GM19043 (cell line): Measurements from ENCODE around the gene TBL1XR1.
A peak's percentile ranks its signal among the peaks of the same experiment; 100 is the strongest.
"Not testable (repeated sequence)": the region's sequence is repeated elsewhere in the genome, so short reads cannot be mapped to it uniquely, and the experiment has no call there.

Experiments used
- ATAC-seq: cut with Tn5 transposase; IDR thresholded peaks from one replicate; pipeline ENCODE4 v1.9.1; 2021; ENCODE audit warnings: low read depth; ENCODE audit not compliant: unreplicated experiment

Gene TBL1XR1

GRCh38 chr3:177185035-177185574 lies 12.2 kb downstream of the TBL1XR1 start:
- peak; percentile 32 for ATAC-seq

- peak; percentile 73 for ATAC-seq
Measured at GRCh38 chr3:177184602-177185001, 12.7 kb downstream of the TBL1XR1 start.

GRCh38 chr3:177182352-177182751 lies 14.9 kb downstream of the TBL1XR1 start:
- ATAC-seq: no peak

GRCh38 chr3:177181418-177181817 lies 15.9 kb downstream of the TBL1XR1 start:
- ATAC-seq: no peak

GRCh38 chr3:177180506-177180905 lies 16.8 kb downstream of the TBL1XR1 start:
- no peak for ATAC-seq

- no peak for ATAC-seq
Measured at GRCh38 chr3:177179281-177180067, 17.8 kb downstream of the TBL1XR1 start.

- ATAC-seq: no peak
Measured at GRCh38 chr3:177177749-177178221, 19.5 kb downstream of the TBL1XR1 start.

- ATAC-seq: no peak
Measured at GRCh38 chr3:177174607-177175170, 22.6 kb downstream of the TBL1XR1 start.

- ATAC-seq: no peak
Measured at GRCh38 chr3:177169936-177170722, 27.2 kb downstream of the TBL1XR1 start.

- ATAC-seq: no peak
Measured at GRCh38 chr3:177168431-177168830, 28.9 kb downstream of the TBL1XR1 start.

GRCh38 chr3:177162742-177163141 lies 34.5 kb downstream of the TBL1XR1 start:
- ATAC-seq: no peak

GRCh38 chr3:177161603-177162002 lies 35.7 kb downstream of the TBL1XR1 start:
- ATAC-seq: not testable (repeated sequence)

GRCh38 chr3:177158461-177158860 lies 38.8 kb downstream of the TBL1XR1 start:
- no peak for ATAC-seq

GRCh38 chr3:177157492-177157891 lies 39.8 kb downstream of the TBL1XR1 start:
- no peak for ATAC-seq

- no peak for ATAC-seq
Measured at GRCh38 chr3:177154733-177155132, 42.5 kb downstream of the TBL1XR1 start.

- peak; percentile 82 for ATAC-seq
Measured at GRCh38 chr3:177150970-177151627, 46.2 kb downstream of the TBL1XR1 start.

- peak; percentile 3 for ATAC-seq
Measured at GRCh38 chr3:177150218-177150916, 46.9 kb downstream of the TBL1XR1 start.

GRCh38 chr3:177149106-177149505 lies 48.2 kb downstream of the TBL1XR1 start:
- no peak for ATAC-seq

- no peak for ATAC-seq
Measured at GRCh38 chr3:177147790-177148189, 49.5 kb downstream of the TBL1XR1 start.

- no peak for ATAC-seq
Measured at GRCh38 chr3:177146646-177147045, 50.6 kb downstream of the TBL1XR1 start.
